Pulmonary artery endothelial cell (primary cell): Measurements from ENCODE around the gene VSTM4. TPM values are rescaled to one million over a fixed set of nuclear protein-coding genes. Genes with fewer than 3 reads are reported as not detected.

ENCODE experiments used
- DNase-seq: peaks from one replicate; pipeline ENCODE4 v3.0.0-alpha.2; 2011; ENCODE audit warnings: low read depth, low spot score
- total RNA-seq: library from RNA; depleted of rRNA; stranded (reverse); fragments of >200 nt; gene quantifications from 2 replicates; pipeline ENCODE4 v1.2.3, GENCODE V29; 2014

The VSTM4 gene
- total RNA-seq, 1 donor from 2014 or later, result 0.26 TPM

- DNase-seq, result no peak
These were observed 2.2 kb upstream of the VSTM4 start for GRCh38 chr10:49117376-49118070.

- no peak for DNase-seq
These were observed 1.4 kb upstream of the VSTM4 start for GRCh38 chr10:49116509-49117375.

- no peak for DNase-seq
These were observed 630 bp upstream of the VSTM4 start for GRCh38 chr10:49115796-49116508.

- DNase-seq, result no peak
These were observed 656 bp downstream of the VSTM4 start for GRCh38 chr10:49114718-49115014.

GRCh38 chr10:49113741-49114141 lies 1.6 kb downstream of the VSTM4 start:
- no peak for DNase-seq

- no peak for DNase-seq
These were observed 2.5 kb downstream of the VSTM4 start for GRCh38 chr10:49112851-49113250.

GRCh38 chr10:49112098-49112497 lies 3.2 kb downstream of the VSTM4 start:
- DNase-seq, result no peak

GRCh38 chr10:49111320-49111698 lies 4.0 kb downstream of the VSTM4 start:
- DNase-seq, result no peak

- DNase-seq, result no peak
These were observed 4.5 kb downstream of the VSTM4 start for GRCh38 chr10:49110684-49111319.

GRCh38 chr10:49109669-49110340 lies 5.5 kb downstream of the VSTM4 start:
- no peak for DNase-seq

- DNase-seq, result no peak
These were observed 6.7 kb downstream of the VSTM4 start for GRCh38 chr10:49108656-49109055.

- no peak for DNase-seq
These were observed 7.4 kb downstream of the VSTM4 start for GRCh38 chr10:49107887-49108267.

GRCh38 chr10:49107111-49107886 lies 8.0 kb downstream of the VSTM4 start:
- no peak for DNase-seq

GRCh38 chr10:49106451-49106850 lies 8.9 kb downstream of the VSTM4 start:
- no peak for DNase-seq

GRCh38 chr10:49105076-49105475 lies 10.2 kb downstream of the VSTM4 start:
- no peak for DNase-seq

GRCh38 chr10:49104323-49104722 lies 11.0 kb downstream of the VSTM4 start:
- DNase-seq, result no peak

- no peak for DNase-seq
These were observed 11.6 kb downstream of the VSTM4 start for GRCh38 chr10:49103761-49104160.

- DNase-seq, result no peak
These were observed 16.3 kb downstream of the VSTM4 start for GRCh38 chr10:49099046-49099445.

- no peak for DNase-seq
These were observed 18.4 kb downstream of the VSTM4 start for GRCh38 chr10:49096890-49097445.

GRCh38 chr10:49094646-49095045 lies 20.7 kb downstream of the VSTM4 start:
- no peak for DNase-seq
